GM12801 (cell line): ENCODE results near the gene CDC42SE2.

Experiments used
- TF ChIP-seq, protein P1 (sequence below): IDR thresholded peaks from one replicate; pipeline ENCODE4 v1.5.1; 2011; ENCODE audit warnings: control low read depth; ENCODE audit not compliant: insufficient read length; ENCODE audit errors: extremely low read depth

CDC42SE2 gene

DNA sequence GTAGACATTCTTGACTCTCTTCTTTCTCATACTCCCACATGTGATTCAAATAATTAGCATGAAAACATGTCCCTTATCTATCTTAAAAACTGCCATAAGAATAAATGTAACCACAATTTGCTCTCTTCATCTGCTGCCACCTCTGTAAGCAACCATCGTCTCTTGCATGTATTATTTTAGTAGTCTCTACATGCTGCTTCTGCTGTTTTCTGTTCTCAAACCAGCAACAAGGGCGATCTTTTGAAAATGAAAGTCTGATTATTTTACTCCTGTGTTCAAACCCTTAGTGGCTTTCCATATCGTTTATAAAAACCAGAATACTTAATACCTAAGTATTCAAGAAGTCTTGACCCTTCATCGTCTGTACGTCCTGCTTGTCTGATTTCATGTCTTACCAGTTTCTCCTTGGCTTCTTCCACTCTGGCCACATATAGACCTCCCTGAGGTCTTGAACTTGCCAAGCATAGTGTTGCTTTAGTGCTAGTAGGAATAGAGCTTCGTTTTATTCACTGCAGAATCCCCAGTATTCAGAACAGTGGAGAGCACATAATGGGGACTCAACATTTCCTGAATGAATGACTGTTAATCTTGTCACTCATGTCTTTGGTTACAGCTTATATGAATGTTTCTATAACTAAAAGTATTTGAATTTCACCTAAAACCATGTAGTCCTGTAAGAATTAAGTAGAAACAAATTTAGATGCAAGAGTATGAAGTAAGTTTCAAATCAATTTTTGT is 10.6 kb downstream of the CDC42SE2 start:
- TF ChIP-seq, protein P1, sequence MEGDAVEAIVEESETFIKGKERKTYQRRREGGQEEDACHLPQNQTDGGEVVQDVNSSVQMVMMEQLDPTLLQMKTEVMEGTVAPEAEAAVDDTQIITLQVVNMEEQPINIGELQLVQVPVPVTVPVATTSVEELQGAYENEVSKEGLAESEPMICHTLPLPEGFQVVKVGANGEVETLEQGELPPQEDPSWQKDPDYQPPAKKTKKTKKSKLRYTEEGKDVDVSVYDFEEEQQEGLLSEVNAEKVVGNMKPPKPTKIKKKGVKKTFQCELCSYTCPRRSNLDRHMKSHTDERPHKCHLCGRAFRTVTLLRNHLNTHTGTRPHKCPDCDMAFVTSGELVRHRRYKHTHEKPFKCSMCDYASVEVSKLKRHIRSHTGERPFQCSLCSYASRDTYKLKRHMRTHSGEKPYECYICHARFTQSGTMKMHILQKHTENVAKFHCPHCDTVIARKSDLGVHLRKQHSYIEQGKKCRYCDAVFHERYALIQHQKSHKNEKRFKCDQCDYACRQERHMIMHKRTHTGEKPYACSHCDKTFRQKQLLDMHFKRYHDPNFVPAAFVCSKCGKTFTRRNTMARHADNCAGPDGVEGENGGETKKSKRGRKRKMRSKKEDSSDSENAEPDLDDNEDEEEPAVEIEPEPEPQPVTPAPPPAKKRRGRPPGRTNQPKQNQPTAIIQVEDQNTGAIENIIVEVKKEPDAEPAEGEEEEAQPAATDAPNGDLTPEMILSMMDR = no peak

DNA sequence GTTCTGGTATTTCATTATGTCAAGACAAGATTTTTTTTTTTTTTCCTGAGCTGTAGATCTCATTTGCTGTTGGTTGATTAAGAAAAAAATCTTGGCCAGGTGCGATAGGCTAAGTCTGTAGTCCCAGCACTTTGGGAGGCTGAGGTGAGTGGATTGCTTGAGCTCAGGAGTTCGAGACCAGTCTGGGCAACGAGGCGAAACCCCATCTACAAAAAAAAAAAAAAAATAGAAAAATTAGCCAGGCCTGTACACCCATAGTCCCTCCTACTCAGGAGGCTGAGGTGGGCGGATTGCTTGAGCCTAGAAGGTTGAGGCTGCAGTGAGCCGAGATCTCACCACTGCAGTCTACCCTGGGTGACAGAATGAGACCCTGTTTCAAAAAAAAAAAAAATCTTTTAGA is 12.2 kb downstream of the CDC42SE2 start:
- TF ChIP-seq, protein P1 = no peak

DNA sequence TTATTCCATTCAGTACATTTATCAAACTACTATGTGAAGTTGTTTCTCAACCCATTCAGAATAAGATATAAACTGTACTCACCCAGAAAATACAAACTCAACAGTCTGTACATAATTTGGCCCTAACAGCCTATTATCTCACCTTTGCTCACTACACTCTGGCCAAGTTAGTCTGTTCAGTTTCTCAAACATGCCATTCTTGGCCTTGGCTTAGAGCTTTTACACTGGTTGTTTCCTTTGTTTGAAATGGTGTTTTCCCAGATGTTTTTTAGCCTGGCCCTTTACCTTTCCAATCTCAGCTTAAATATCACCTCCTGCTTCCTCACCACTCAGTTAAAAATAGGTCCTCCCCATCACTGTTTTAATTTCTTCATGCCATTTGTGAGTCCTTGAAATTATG is 13.6 kb downstream of the CDC42SE2 start:
- TF ChIP-seq, protein P1 = no peak

DNA sequence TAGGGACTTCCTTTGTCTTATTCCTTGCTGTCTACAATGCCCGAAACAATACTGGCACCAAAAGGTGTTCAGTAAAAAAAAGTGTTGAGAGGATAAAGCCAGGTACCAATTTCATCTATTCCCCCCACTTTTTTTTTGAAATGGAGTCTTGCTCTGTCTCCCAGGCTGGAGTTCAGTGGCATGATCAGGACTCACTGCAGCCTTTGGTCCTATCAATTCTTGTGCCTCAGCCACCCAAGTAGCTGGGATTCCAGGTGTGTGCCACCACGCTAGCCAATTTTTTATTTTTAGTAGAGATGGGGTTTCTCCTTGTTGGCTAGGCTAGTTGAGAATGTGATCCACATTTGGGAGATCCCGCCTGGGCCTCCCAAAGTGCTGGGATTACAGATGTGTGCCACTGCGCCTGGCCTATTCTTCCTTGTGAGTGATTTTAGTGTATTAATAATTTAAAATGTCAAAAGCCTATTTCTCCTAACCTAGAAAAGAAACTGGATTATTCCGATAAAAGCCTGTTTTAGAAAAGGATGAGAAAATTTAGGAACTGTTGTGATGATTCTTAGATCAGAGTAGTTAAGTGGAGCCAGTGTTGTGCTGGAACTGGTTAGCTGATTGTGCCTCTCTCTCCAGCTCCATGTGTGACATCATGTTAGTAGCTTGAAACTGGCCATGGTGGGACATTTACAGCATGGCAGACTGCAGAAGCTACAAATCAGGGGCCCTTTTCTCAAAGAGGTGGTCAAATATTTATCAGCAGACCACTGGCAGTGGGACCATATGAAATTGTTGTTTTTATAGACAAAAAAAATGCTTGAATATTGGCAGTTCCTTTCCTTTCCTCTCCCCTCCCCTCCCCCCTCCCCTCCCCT is 14.3 kb downstream of the CDC42SE2 start:
- TF ChIP-seq, protein P1 = no peak

DNA sequence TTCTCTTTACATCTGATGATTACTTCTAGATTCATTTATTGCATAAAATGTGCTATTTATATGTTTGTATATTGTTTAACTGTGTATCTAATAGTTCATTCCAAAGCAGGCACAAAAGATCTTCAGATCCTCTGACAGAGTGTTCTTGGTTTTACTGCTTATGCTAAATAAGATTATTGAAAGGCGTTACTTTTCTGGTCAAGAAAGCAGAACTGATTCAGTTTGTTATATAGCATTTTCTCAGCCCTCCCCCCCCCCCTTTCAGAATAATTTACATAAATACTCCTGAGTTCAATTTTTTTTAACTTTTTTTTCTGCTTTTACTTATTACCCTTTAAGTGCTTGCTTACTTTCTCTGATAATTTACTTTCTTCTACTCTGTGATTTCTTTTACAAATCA is 15.4 kb downstream of the CDC42SE2 start:
- TF ChIP-seq, protein P1 = no peak

DNA sequence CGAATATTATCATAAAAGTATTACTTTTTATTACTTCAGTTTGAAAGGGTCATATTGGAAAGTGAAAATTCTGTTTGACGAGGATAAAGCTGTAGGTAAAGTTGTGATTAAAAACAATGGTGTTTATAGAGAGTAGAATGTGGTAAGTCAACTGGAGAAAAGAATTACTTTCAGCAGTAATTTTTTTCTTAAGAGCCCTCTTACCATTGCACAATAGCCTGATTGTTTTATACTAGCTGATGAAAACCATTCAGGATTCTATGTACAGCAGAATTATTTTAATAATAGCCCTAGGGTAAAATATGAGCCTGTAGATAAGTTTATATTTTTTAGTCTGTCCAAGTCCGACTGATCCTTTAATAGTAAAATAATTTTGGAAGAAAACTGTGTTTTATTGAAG is 16.6 kb downstream of the CDC42SE2 start:
- TF ChIP-seq, protein P1 = no peak

DNA sequence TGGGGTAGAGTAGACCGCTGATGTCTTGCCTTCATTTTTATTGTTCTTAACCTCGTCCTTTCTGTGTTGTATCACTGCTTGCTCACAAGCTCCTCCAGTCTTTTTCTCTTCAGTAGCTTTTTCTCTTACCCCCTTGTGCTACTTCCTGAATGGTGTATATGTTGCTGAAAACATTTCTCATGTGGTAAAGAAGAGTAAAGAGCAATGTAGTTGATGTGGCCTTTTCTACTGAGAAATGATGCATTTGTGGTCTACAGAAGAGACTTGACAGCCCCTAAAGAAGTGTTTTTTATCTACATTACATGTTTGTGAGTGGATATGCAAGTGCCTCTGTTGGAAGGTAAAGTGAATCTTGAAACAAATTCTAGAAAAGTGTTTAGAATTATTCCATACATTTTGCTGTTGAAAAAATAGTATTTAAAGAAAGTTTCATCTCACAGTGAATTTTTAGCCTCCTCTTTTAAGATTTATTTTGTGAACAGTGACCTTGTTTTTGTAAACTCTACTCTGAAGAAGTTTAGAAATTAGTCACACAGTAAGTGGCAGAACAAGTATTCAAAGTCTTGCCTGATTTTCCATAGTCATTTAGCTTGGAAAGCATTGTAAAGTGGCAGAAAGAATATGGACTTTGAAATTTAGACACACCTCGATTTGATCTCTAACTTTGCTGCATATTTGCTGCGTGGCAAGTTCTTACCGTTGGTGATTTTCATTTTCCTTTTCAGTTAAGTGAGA is 17.4 kb downstream of the CDC42SE2 start:
- TF ChIP-seq, protein P1 = no peak
